DOHH2 (cell line): ENCODE results near the gene BRI3BP.
"Not testable (repeated sequence)": the region's sequence is repeated elsewhere in the genome, so short reads cannot be mapped to it uniquely, and the experiment has no call there.

Source experiments
- H3F3A ChIP-seq: fragments of 200-600 bp; sonication (generic), shearing (Covaris generic); 2 replicates; pipeline ENCODE4 v1.6.0; 2016; ENCODE audit warnings: antibody characterized with exemption, mild to moderate bottlenecking; ENCODE audit not compliant: control insufficient read depth, insufficient read depth
- H3K27ac ChIP-seq: fragments of 200-600 bp; sonication (generic); 2 replicates; pipeline ENCODE4 v1.5.1; 2014; ENCODE audit warnings: low read depth, mild to moderate bottlenecking, low read length, moderate library complexity
- H3K27me3 ChIP-seq: fragments of 200-600 bp; sonication (generic); 2 replicates; pipeline ENCODE4 v1.6.1; 2014; ENCODE audit warnings: mild to moderate bottlenecking, low read length, mixed read lengths; ENCODE audit not compliant: control insufficient read depth
- H3K36me3 ChIP-seq: fragments of 200-600 bp; sonication (generic); 2 replicates; pipeline ENCODE4 v1.6.1; 2014; ENCODE audit warnings: mild to moderate bottlenecking, low read length, moderate library complexity, mixed read lengths; ENCODE audit not compliant: control insufficient read depth
- H3K4me1 ChIP-seq: fragments of 200-600 bp; sonication (generic); 2 replicates; pipeline ENCODE4 v1.6.1; 2014; ENCODE audit warnings: mild to moderate bottlenecking, low read length, mixed read lengths; ENCODE audit not compliant: control insufficient read depth
- H3K4me2 ChIP-seq: fragments of 200-600 bp; sonication (generic); 2 replicates; pipeline ENCODE4 v1.6.0; 2014; ENCODE audit warnings: mild to moderate bottlenecking, low read length, moderate library complexity
- H3K4me3 ChIP-seq: fragments of 200-600 bp; sonication (generic); 2 replicates; pipeline ENCODE4 v1.5.1; 2014; ENCODE audit warnings: mild to moderate bottlenecking, low read length, mixed read lengths
- H3K79me2 ChIP-seq: fragments of 200-600 bp; sonication (generic); 2 replicates; pipeline ENCODE4 v1.6.1; 2014; ENCODE audit warnings: mild to moderate bottlenecking, low read length, mixed read lengths; ENCODE audit not compliant: control insufficient read depth
- H3K9me2 ChIP-seq: fragments of 200-600 bp; sonication (generic); replicated peaks from 2 replicates; pipeline ENCODE4 v1.6.1; 2014; ENCODE audit warnings: mild to moderate bottlenecking, low read length, mixed read lengths; ENCODE audit not compliant: control insufficient read depth
- H3K9me3 ChIP-seq: fragments of 200-600 bp; sonication (generic); 2 replicates; pipeline ENCODE4 v1.6.1; 2014; ENCODE audit warnings: antibody characterized with exemption, low read length, mixed read lengths; ENCODE audit not compliant: control insufficient read depth, insufficient read depth
- H4K20me1 ChIP-seq: fragments of 200-600 bp; sonication (generic); 2 replicates; pipeline ENCODE4 v1.6.0; 2014; ENCODE audit warnings: low read depth, mild to moderate bottlenecking, antibody characterized with exemption, low read length, moderate library complexity; ENCODE audit not compliant: control insufficient read depth, insufficient read depth
- EZH2phosphoT487 ChIP-seq: fragments of 200-600 bp; sonication (generic); IDR thresholded peaks from 2 replicates; pipeline ENCODE4 v1.6.1; 2017; ENCODE audit warnings: borderline replicate concordance, mild to moderate bottlenecking, antibody characterized with exemption, low read length, moderate library complexity, mixed read lengths
- TF ChIP-seq, protein P1 (sequence below): fragments of 200-600 bp; sonication (generic); IDR thresholded peaks from one replicate; pipeline ENCODE4 v1.5.1; 2014; ENCODE audit warnings: antibody characterized with exemption, mild to moderate bottlenecking, low read depth, low read length; ENCODE audit not compliant: poor library complexity, severe bottlenecking

BRI3BP gene

DNA sequence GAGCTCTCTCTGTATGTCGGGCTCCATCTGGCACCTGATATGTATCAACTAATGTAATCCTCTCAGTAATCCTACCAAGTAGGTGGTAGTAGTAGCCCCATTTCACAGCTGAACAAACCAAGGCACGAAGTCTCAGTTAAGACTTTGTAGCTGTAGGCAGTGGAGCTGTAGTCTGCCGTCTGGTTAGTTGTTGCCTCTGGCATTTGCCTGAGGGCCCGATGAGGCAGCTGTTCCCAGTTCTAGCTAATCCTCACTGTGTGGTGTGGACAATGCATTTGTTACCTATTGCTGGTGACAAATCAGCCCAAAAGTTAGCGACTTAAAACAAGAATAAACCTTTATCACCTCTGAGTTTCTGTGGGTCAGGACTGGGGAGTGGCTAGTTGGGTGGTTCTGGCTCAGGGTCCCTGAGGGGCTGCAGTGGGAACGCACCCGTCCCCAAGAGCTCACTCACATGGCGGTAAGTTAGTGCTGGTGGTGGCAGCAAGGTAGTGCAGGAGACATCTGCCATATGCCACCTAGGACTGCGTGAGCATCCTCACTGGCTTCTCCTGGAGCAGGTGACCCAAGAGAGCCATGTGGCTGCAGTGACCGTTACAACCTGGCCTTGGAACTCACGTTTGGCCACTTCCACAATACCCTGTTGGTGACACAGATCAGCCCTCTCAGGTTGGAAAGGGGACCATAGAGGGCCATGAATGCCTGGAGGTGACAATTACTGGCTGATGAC is 77.4 kb downstream of the BRI3BP start:
- H3K4me1 ChIP-seq = peaks cover 26% of the 10 kb centered on the region
- no peak overlapping the region for H3K27ac ChIP-seq
- H3K9me3 ChIP-seq = no peaks in the 10 kb centered on the region
- TF ChIP-seq EZH2phosphoT487 = no peak
- TF ChIP-seq, protein P1, sequence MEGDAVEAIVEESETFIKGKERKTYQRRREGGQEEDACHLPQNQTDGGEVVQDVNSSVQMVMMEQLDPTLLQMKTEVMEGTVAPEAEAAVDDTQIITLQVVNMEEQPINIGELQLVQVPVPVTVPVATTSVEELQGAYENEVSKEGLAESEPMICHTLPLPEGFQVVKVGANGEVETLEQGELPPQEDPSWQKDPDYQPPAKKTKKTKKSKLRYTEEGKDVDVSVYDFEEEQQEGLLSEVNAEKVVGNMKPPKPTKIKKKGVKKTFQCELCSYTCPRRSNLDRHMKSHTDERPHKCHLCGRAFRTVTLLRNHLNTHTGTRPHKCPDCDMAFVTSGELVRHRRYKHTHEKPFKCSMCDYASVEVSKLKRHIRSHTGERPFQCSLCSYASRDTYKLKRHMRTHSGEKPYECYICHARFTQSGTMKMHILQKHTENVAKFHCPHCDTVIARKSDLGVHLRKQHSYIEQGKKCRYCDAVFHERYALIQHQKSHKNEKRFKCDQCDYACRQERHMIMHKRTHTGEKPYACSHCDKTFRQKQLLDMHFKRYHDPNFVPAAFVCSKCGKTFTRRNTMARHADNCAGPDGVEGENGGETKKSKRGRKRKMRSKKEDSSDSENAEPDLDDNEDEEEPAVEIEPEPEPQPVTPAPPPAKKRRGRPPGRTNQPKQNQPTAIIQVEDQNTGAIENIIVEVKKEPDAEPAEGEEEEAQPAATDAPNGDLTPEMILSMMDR = no peak
- H3F3A ChIP-seq = no peaks in the 10 kb centered on the region
- 0 out of 2 replicates have a peak, but pooled peaks cover 3% of the 10 kb centered on the region for H4K20me1 ChIP-seq
- H3K27me3 ChIP-seq = no peaks in the 10 kb centered on the region
- no peaks in the 10 kb centered on the region for H3K9me2 ChIP-seq
- peaks cover 14% of the 10 kb centered on the region for H3K36me3 ChIP-seq
- H3K4me3 ChIP-seq = 0 out of 2 replicates have a peak overlapping the region, but pooled peaks have one; percentile 11
- peak overlapping the region; percentile 34 for H3K4me2 ChIP-seq
- H3K79me2 ChIP-seq = peaks cover 39% of the 10 kb centered on the region

GRCh38 chr12:125071456-125071855 is 78.0 kb downstream of the BRI3BP start:
- Histone ChIP-seq H3K9me3 (no peaks in the 10 kb centered on the region), H3K4me1 (peaks cover 22% of the 10 kb centered on the region), H3F3A (no peaks in the 10 kb centered on the region), H4K20me1 (0 out of 2 replicates have a peak, but pooled peaks cover 3% of the 10 kb centered on the region), H3K4me3 (0 out of 2 replicates have a peak overlapping the region, but pooled peaks have one; percentile 11), H3K9me2 (no peaks in the 10 kb centered on the region), H3K27ac (no peak overlapping the region), H3K4me2 (peak overlapping the region; percentile 34), H3K36me3 (peaks cover 20% of the 10 kb centered on the region), H3K79me2 (peaks cover 34% of the 10 kb centered on the region), H3K27me3 (no peaks in the 10 kb centered on the region)
- TF ChIP-seq, protein P1 = no peak
- TF ChIP-seq EZH2phosphoT487 = no peak

GRCh38 chr12:125072496-125072895 is 79.1 kb downstream of the BRI3BP start:
- Histone ChIP-seq H3K4me2 (no peak overlapping the region), H3K9me2 (no peaks in the 10 kb centered on the region), H3K27me3 (no peaks in the 10 kb centered on the region), H3K79me2 (peaks cover 24% of the 10 kb centered on the region), H3K4me1 (peaks cover 18% of the 10 kb centered on the region), H3K36me3 (peaks cover 23% of the 10 kb centered on the region), H3K9me3 (no peaks in the 10 kb centered on the region), H3K4me3 (no peak overlapping the region), H3K27ac (no peak overlapping the region), H4K20me1 (0 out of 2 replicates have a peak, but pooled peaks cover 3% of the 10 kb centered on the region), H3F3A (no peaks in the 10 kb centered on the region)
- TF ChIP-seq, protein P1 = no peak

GRCh38 chr12:125074294-125074693 is 80.8 kb downstream of the BRI3BP start:
- not testable (repeated sequence) for H3K27me3 ChIP-seq, H3F3A ChIP-seq, H3K4me2 ChIP-seq, H3K9me2 ChIP-seq, H3K4me3 ChIP-seq, H4K20me1 ChIP-seq, H3K9me3 ChIP-seq, H3K27ac ChIP-seq
- Histone ChIP-seq H3K4me1 (peaks cover 18% of the 10 kb centered on the region), H3K36me3 (peaks cover 23% of the 10 kb centered on the region), H3K79me2 (peaks cover 23% of the 10 kb centered on the region)
